HL-60 (cell line): ENCODE data around the gene PARD6G.
A peak's percentile ranks its signal among the peaks of the same experiment; 100 is the strongest.

ENCODE experiments used
- CTCF ChIP-seq: IDR thresholded peaks from one replicate; pipeline ENCODE4 v1.5.1; 2011; ENCODE audit warnings: low read length, control low read depth, inconsistent platforms; ENCODE audit not compliant: insufficient read depth
- POLR2AphosphoS5 ChIP-seq: IDR thresholded peaks from 2 replicates; pipeline ENCODE4 v1.6.1; 2012; ENCODE audit warnings: low read depth

- TF ChIP-seq CTCF (peak; percentile 99), POLR2AphosphoS5 (no peak)
These were observed 89.5 kb downstream of the PARD6G start for GRCh38 chr18:80157708-80158343.
